ENCODE results near the gene DENND10. TPM values are rescaled to one million over a fixed set of nuclear protein-coding genes. Genes with fewer than 3 reads are reported as not detected.

DENND10 gene
- total and polyA plus RNA-seq, 4 donors, result 17.9 to 37.7 (median 27.3) TPM

- no peak for DNase-seq (ENCODE audit: low spot score)
- Histone ChIP-seq H3K27ac (ENCODE audit: low read depth in 1 of 2, low read length in 2 of 2) (peak overlapping the region; percentile 67 to 94), H3K36me3 (ENCODE audit: control insufficient read depth in 4 of 4, insufficient read depth in 3 of 4, low read depth in 1 of 4, low read length in 3 of 4) (peaks cover 2 to 20% (median 8%) of the 10 kb centered on the region in 4 donors), H3K4me3 (ENCODE audit: low read depth in 1 of 3, low read length in 3 of 3) (no peak overlapping the region), H3K9ac (ENCODE audit: low read depth in 1 of 2, low read length in 2 of 2) (no peak overlapping the region), H3K27me3 (ENCODE audit: control insufficient read depth in 4 of 4, insufficient read depth in 4 of 4, low read length in 3 of 4) (no peaks in the 10 kb centered on the region), H3K9me3 (ENCODE audit: control insufficient read depth in 4 of 4, low read length in 3 of 4) (no peaks in the 10 kb centered on the region), H3K4me1 (ENCODE audit: control insufficient read depth in 4 of 4, insufficient read depth in 4 of 4, low read length in 3 of 4) (peaks cover 3 to 34% (median 24%) of the 10 kb centered on the region in 4 donors)
- TF ChIP-seq HNF4G (IDR thresholded peaks at IDR 0.05) (no peak), HNF4A (conservative IDR thresholded peaks at IDR 0.05) (no peak), EGR1 (IDR thresholded peaks at IDR 0.05; ENCODE audit: low read depth in 2 of 2) (no peak), CTCF (IDR thresholded peaks at IDR 0.05; ENCODE audit: low read depth, low read length, missing input control) (no peak), RXRA (IDR thresholded peaks at IDR 0.05) (no peak), REST (IDR thresholded peaks at IDR 0.05) (no peak), FOXA2 (IDR thresholded peaks at IDR 0.05) (no peak), GABPA (IDR thresholded peaks at IDR 0.05 in 1 of 2, conservative IDR thresholded peaks at IDR 0.05 in 1 of 2) (no peak), MAX (IDR thresholded peaks at IDR 0.05) (no peak), YY1 (IDR thresholded peaks at IDR 0.05) (no peak), JUND (IDR thresholded peaks at IDR 0.05) (no peak), SP1 (IDR thresholded peaks at IDR 0.05) (no peak), TAF1 (conservative IDR thresholded peaks at IDR 0.05) (no peak), NR2F2 (IDR thresholded peaks at IDR 0.05) (no peak), FOXA1 (IDR thresholded peaks at IDR 0.05) (no peak), RAD21 (IDR thresholded peaks at IDR 0.05) (no peak), ATF3 (IDR thresholded peaks at IDR 0.05) (no peak), ZBTB33 (IDR thresholded peaks at IDR 0.05) (no peak)
- WGBS, result 79% methylated on average over 8 of the region's 8 CpGs
Measured at GRCh38 chr10:119133949-119134348, 30.0 kb downstream of the DENND10 start.
